ENCODE data around the gene PHF13. TPM values are rescaled to one million over a fixed set of nuclear protein-coding genes. Genes with fewer than 3 reads are reported as not detected.

PHF13 gene
- total and polyA plus RNA-seq, 4 donors: 1.4 to 8.7 (median 3.8) TPM

- Histone ChIP-seq H3K27ac (ENCODE audit: low read depth in 1 of 2, low read length in 2 of 2) (peak overlapping the region; percentile 8 to 68), H3K36me3 (ENCODE audit: control insufficient read depth in 4 of 4, insufficient read depth in 3 of 4, low read depth in 1 of 4, low read length in 3 of 4) (peaks cover under 1 to 7% (median 5%) of the 10 kb centered on the region in 4 donors), H3K4me3 (ENCODE audit: low read depth in 1 of 3, low read length in 3 of 3) (no peak overlapping the region), H3K9ac (ENCODE audit: low read depth in 1 of 2, low read length in 2 of 2) (peak overlapping the region in 1 of 2 donors; percentile 61), H3K9me3 (ENCODE audit: control insufficient read depth in 4 of 4, low read length in 3 of 4) (no peaks in the 10 kb centered on the region), H3K4me1 (ENCODE audit: control insufficient read depth in 4 of 4, insufficient read depth in 4 of 4, low read length in 3 of 4) (peaks cover 6 to 56% (median 41%) of the 10 kb centered on the region in 4 donors), H3K27me3 (ENCODE audit: control insufficient read depth in 4 of 4, insufficient read depth in 4 of 4, low read length in 3 of 4) (no peaks in the 10 kb centered on the region)
- 61% methylated on average over 10 of the region's 10 CpGs for WGBS
- TF ChIP-seq TAF1 (conservative IDR thresholded peaks at IDR 0.05) (no peak), GABPA (IDR thresholded peaks at IDR 0.05 in 1 of 2, conservative IDR thresholded peaks at IDR 0.05 in 1 of 2) (no peak), HNF4A (conservative IDR thresholded peaks at IDR 0.05) (no peak), HNF4G (IDR thresholded peaks at IDR 0.05) (no peak), FOXA1 (IDR thresholded peaks at IDR 0.05) (no peak), ZBTB33 (IDR thresholded peaks at IDR 0.05) (no peak), FOXA2 (IDR thresholded peaks at IDR 0.05) (no peak), RAD21 (IDR thresholded peaks at IDR 0.05) (no peak), YY1 (IDR thresholded peaks at IDR 0.05) (no peak), ATF3 (IDR thresholded peaks at IDR 0.05) (no peak), NR2F2 (IDR thresholded peaks at IDR 0.05) (no peak), CTCF (IDR thresholded peaks at IDR 0.05; ENCODE audit: low read depth, low read length, missing input control) (no peak)
- DNase-seq (ENCODE audit: low spot score): no peak
Observed at GRCh38 chr1:6622396-6623152, 9.0 kb downstream of the PHF13 start.

- peaks cover 6 to 56% (median 41%) of the 10 kb centered on the region in 4 donors for H3K4me1 ChIP-seq (ENCODE audit: control insufficient read depth in 4 of 4, insufficient read depth in 4 of 4, low read length in 3 of 4)
- H3K4me3 ChIP-seq (ENCODE audit: low read depth in 1 of 3, low read length in 3 of 3): no peak overlapping the region
- DNase-seq (ENCODE audit: low spot score): no peak
- H3K27me3 ChIP-seq (ENCODE audit: control insufficient read depth in 4 of 4, insufficient read depth in 4 of 4, low read length in 3 of 4): no peaks in the 10 kb centered on the region
- 53% methylated on average over 14 of the region's 14 CpGs for WGBS
- H3K9me3 ChIP-seq (ENCODE audit: control insufficient read depth in 4 of 4, low read length in 3 of 4): no peaks in the 10 kb centered on the region
- peak overlapping the region; percentile 64 to 68 for H3K27ac ChIP-seq (ENCODE audit: low read depth in 1 of 2, low read length in 2 of 2)
- H3K36me3 ChIP-seq (ENCODE audit: control insufficient read depth in 4 of 4, insufficient read depth in 3 of 4, low read depth in 1 of 4, low read length in 3 of 4): peaks cover 0 to 7% (median 6%) of the 10 kb centered on the region in 4 donors
- TF ChIP-seq ATF3 (IDR thresholded peaks at IDR 0.05): no peak
- peak in 1 of 2 donors; percentile 20 for TF ChIP-seq HNF4A (conservative IDR thresholded peaks at IDR 0.05)
- no peak for TF ChIP-seq MAX (IDR thresholded peaks at IDR 0.05)
- TF ChIP-seq GABPA (IDR thresholded peaks at IDR 0.05 in 1 of 2, conservative IDR thresholded peaks at IDR 0.05 in 1 of 2): no peak
- no peak for TF ChIP-seq RXRA (IDR thresholded peaks at IDR 0.05)
- TF ChIP-seq EGR1 (IDR thresholded peaks at IDR 0.05; ENCODE audit: low read depth in 2 of 2): no peak
- H3K9ac ChIP-seq (ENCODE audit: low read depth in 1 of 2, low read length in 2 of 2): peak overlapping the region in 1 of 2 donors; percentile 61
Observed at GRCh38 chr1:6623269-6623965, 9.9 kb downstream of the PHF13 start.

All from liver (tissue), 9 donors.